HG03432 (cell line): ENCODE data around the gene BMERB1.
"Not testable (repeated sequence)": the region's sequence is repeated elsewhere in the genome, so short reads cannot be mapped to it uniquely, and the experiment has no call there.

Experiments used
- ATAC-seq: cut with Tn5 transposase; IDR thresholded peaks from one replicate; pipeline ENCODE4 v1.9.1; 2021; ENCODE audit warnings: mild to moderate bottlenecking, moderate library complexity; ENCODE audit not compliant: unreplicated experiment

Gene BMERB1

GRCh38 chr16:15548482-15548891 lies 114.1 kb downstream of the BMERB1 start:
- no peak for ATAC-seq

- ATAC-seq: no peak
These were observed 118.1 kb downstream of the BMERB1 start for GRCh38 chr16:15552507-15552906.

- ATAC-seq: no peak
These were observed 119.1 kb downstream of the BMERB1 start for GRCh38 chr16:15553313-15554088.

GRCh38 chr16:15556130-15556529 lies 121.7 kb downstream of the BMERB1 start:
- no peak for ATAC-seq

- no peak for ATAC-seq
These were observed 122.9 kb downstream of the BMERB1 start for GRCh38 chr16:15557258-15557657.

- no peak for ATAC-seq
These were observed 124.8 kb downstream of the BMERB1 start for GRCh38 chr16:15559176-15559575.

- no peak for ATAC-seq
These were observed 130.4 kb downstream of the BMERB1 start for GRCh38 chr16:15564604-15565339.

- no peak for ATAC-seq
These were observed 131.7 kb downstream of the BMERB1 start for GRCh38 chr16:15566095-15566494.

GRCh38 chr16:15567823-15568222 lies 133.4 kb downstream of the BMERB1 start:
- no peak for ATAC-seq

- ATAC-seq: not testable (repeated sequence)
These were observed 136.3 kb downstream of the BMERB1 start for GRCh38 chr16:15570666-15571065.

GRCh38 chr16:15571557-15571956 lies 137.2 kb downstream of the BMERB1 start:
- no peak for ATAC-seq

- ATAC-seq: no peak
These were observed 138.1 kb downstream of the BMERB1 start for GRCh38 chr16:15572329-15573001.

- no peak for ATAC-seq
These were observed 139.0 kb downstream of the BMERB1 start for GRCh38 chr16:15573274-15573895.

- not testable (repeated sequence) for ATAC-seq
These were observed 139.7 kb downstream of the BMERB1 start for GRCh38 chr16:15573896-15574613.

GRCh38 chr16:15574614-15574948 lies 140.2 kb downstream of the BMERB1 start:
- ATAC-seq: no peak

GRCh38 chr16:15575293-15576049 lies 141.1 kb downstream of the BMERB1 start:
- ATAC-seq: no peak

GRCh38 chr16:15576960-15577958 lies 142.9 kb downstream of the BMERB1 start:
- no peak for ATAC-seq

- no peak for ATAC-seq
These were observed 144.4 kb downstream of the BMERB1 start for GRCh38 chr16:15578824-15579223.
